Motor neuron (in vitro differentiated cells): ENCODE measurements around the gene KRTAP5-3. TPM values are rescaled to one million over a fixed set of nuclear protein-coding genes. Genes with fewer than 3 reads are reported as not detected.

Source experiments
- total RNA-seq, 8 experiments: library from RNA; unstranded; fragments of 300-600 nt; gene quantifications; 2 replicates each; pipeline versions ENCODE4 v1.2.3 to v1.2.4, GENCODE V29; 2022

Gene KRTAP5-3
- total RNA-seq, 8 experiments from 2014 or later, result 0.29 TPM; not detected in 7

Other genes starting within 250 kb of the KRTAP5-3 start
- 10 to 100 TPM in 5 of 8 experiments, 1 to 10 TPM in 2, under 1 TPM in 1; 0.77 to 54.6 (median 25.1) TPM for gene BRSK2, start 218.5 kb downstream of the KRTAP5-3 start, total RNA-seq
- gene MOB2, start 121.7 kb downstream of the KRTAP5-3 start, total RNA-seq, result 10 to 100 TPM; 15.5 to 43.3 (median 26.8) TPM
- 10 to 100 TPM in 3 of 8 experiments, 1 to 10 TPM in 4, under 1 TPM in 1; 0.87 to 17.2 (median 7.9) TPM for gene DUSP8, start 36.2 kb downstream of the KRTAP5-3 start, total RNA-seq
- gene KRTAP5-1, start 23.2 kb downstream of the KRTAP5-3 start, total RNA-seq, result 1 to 10 TPM in 5 of 8 experiments, under 1 TPM in 2, not detected in 1; 0.49 to 3.9 (median 2.6) TPM
- gene KRTAP5-2, start 10.2 kb downstream of the KRTAP5-3 start, total RNA-seq, result 1 to 10 TPM in 4 of 8 experiments, under 1 TPM in 3, not detected in 1; 0.54 to 5.2 (median 2.5) TPM
- under 1 TPM in 3 of 8 experiments, not detected in 5; 0.25 to 0.41 (median 0.33) TPM for gene KRTAP5-4, start 13.7 kb upstream of the KRTAP5-3 start, total RNA-seq
- gene KRTAP5-5, start 21.3 kb upstream of the KRTAP5-3 start, total RNA-seq, result not detected
- gene KRTAP5-6, start 88.7 kb upstream of the KRTAP5-3 start, total RNA-seq, result not detected
- gene IFITM10, start 142.1 kb upstream of the KRTAP5-3 start, total RNA-seq, result 1 to 10 TPM in 3 of 8 experiments, under 1 TPM in 5; 0.31 to 3.1 (median 0.73) TPM
- gene CTSD, start 155.5 kb upstream of the KRTAP5-3 start, total RNA-seq, result 100 to 1,000 TPM in 4 of 8 experiments, 10 to 100 TPM in 4; 59.3 to 718 (median 107) TPM
- 1 to 10 TPM in 1 of 8 experiments, under 1 TPM in 4, not detected in 3; 0.27 to 2.0 (median 0.66) TPM for gene SYT8, start 226.5 kb upstream of the KRTAP5-3 start, total RNA-seq
- gene TNNI2, start 230.5 kb upstream of the KRTAP5-3 start, total RNA-seq, result under 1 TPM in 1 of 8 experiments, not detected in 7; 0.43 TPM
- gene LSP1, start 244.6 kb upstream of the KRTAP5-3 start, total RNA-seq, result 10 to 100 TPM in 1 of 8 experiments, 1 to 10 TPM in 3, under 1 TPM in 4; 0.05 to 12.9 (median 0.88) TPM